ENCODE data around the gene DACH1. TPM values are rescaled to one million over a fixed set of nuclear protein-coding genes. Genes with fewer than 3 reads are reported as not detected.

DACH1 gene
- total and polyA plus RNA-seq, 12 donors: 3.6 to 20.0 (median 8.8) TPM

DNA sequence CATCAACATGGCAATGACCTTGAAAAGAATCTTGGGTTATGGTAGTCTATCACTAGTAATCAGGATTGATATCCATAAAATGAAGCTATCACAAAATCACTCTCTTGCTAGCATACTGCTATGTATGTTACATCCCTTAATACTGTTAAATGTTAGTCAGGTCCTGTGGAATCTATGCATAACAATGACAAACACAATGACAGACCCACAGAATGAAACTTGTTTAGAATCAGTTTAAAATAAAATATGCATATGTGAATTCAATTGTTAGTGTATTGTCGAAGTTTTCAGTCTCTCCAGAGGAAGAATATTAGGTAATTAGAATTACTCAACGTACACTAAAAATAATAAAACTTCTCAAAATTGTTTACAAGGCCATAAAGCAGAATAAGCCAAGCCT is 137.6 kb downstream of the DACH1 start:
- intact Hi-C loops (cut with DNase I): no loop called here
- WGBS, 4 donors: 82 to 97% (median 87%) methylated on average over 2 of the region's 2 CpGs

DNA sequence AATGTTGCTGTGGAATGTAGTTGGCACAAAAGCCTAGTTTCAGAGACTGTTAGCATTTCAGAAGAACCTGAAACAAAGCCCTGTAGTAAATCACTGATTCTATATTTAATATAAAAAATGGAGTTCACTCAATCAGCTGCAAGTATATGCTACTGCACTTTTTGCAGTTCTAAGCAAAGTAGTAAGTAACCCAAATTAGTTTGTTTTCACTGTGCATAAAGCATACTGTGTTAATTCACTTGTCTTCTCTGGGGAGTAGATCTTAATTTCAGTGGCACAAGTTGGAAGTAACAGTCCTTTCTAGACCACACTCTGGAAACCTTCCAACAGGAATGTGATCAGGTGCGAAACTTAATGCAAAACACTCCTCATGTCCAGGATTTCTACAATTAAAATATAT is 139.3 kb downstream of the DACH1 start:
- peaks cover 0 to 8% of the 10 kb centered on the region in 2 donors for H3K4me1 ChIP-seq (replicated peaks in 1 of 2)

More for the DNA sequence above, 137.6 kb downstream of the DACH1 start:
- TF ChIP-seq, protein P1, sequence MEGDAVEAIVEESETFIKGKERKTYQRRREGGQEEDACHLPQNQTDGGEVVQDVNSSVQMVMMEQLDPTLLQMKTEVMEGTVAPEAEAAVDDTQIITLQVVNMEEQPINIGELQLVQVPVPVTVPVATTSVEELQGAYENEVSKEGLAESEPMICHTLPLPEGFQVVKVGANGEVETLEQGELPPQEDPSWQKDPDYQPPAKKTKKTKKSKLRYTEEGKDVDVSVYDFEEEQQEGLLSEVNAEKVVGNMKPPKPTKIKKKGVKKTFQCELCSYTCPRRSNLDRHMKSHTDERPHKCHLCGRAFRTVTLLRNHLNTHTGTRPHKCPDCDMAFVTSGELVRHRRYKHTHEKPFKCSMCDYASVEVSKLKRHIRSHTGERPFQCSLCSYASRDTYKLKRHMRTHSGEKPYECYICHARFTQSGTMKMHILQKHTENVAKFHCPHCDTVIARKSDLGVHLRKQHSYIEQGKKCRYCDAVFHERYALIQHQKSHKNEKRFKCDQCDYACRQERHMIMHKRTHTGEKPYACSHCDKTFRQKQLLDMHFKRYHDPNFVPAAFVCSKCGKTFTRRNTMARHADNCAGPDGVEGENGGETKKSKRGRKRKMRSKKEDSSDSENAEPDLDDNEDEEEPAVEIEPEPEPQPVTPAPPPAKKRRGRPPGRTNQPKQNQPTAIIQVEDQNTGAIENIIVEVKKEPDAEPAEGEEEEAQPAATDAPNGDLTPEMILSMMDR (IDR thresholded peaks at IDR 0.05): no peak
- TF ChIP-seq POLR2A (IDR thresholded peaks at IDR 0.05): no peak
- Histone ChIP-seq H3K27me3 (no peaks in the 10 kb centered on the region), H3K9me3 (replicated peaks in 1 of 3) (no peaks in the 10 kb centered on the region), H3K4me1 (replicated peaks in 1 of 2) (peaks cover 0 to 8% of the 10 kb centered on the region in 2 donors), H3K36me3 (replicated peaks in 1 of 2) (no peaks in the 10 kb centered on the region), H3K27ac (no peak overlapping the region), H3K4me3 (no peak overlapping the region)
- no peak for DNase-seq

DNA sequence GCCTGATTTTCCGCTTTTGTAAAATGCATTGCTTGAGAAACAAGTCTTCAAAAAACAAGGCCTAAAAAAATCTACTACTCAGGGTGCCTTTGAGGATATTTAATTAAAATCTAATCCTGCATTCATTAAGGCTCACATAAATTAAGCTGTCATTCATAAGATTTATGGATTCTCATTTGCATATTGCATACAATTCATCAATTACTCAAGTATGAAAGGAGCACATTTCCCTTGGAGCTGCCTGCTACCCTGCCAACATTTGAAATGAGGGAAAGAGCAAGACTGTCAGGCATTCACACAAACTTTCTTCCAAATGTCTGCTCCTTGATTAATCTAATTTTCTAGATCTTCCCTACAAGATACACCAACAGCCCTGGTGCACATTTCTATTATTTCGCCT is 140.0 kb downstream of the DACH1 start:
- H3K27ac ChIP-seq: no peak overlapping the region
- H3K36me3 ChIP-seq (replicated peaks in 1 of 2): no peaks in the 10 kb centered on the region
- no peak for DNase-seq
- no peaks in the 10 kb centered on the region for H3K27me3 ChIP-seq
- no peak overlapping the region for H3K4me3 ChIP-seq
- H3K4me1 ChIP-seq (replicated peaks in 1 of 2): peaks cover 0 to 8% of the 10 kb centered on the region in 2 donors
- no peaks in the 10 kb centered on the region for H3K9me3 ChIP-seq (replicated peaks in 1 of 3)
- intact Hi-C loops (cut with DNase I): no loop called here
- TF ChIP-seq, protein P1 (IDR thresholded peaks at IDR 0.05): no peak
- TF ChIP-seq POLR2A (IDR thresholded peaks at IDR 0.05): no peak
- 91 to 99% (median 96%) methylated on average over 2 of the region's 2 CpGs for WGBS, 4 donors

More for the DNA sequence above, 139.3 kb downstream of the DACH1 start:
- H3K27me3 ChIP-seq: no peaks in the 10 kb centered on the region
- H3K9me3 ChIP-seq (replicated peaks in 1 of 3): no peaks in the 10 kb centered on the region
- intact Hi-C loops (cut with DNase I): no loop called here
- WGBS, 4 donors: 81 to 92% (median 91%) methylated on average over 1 of the region's 1 CpG
- no peak for DNase-seq
- TF ChIP-seq, protein P1 (IDR thresholded peaks at IDR 0.05): no peak
- no peak for TF ChIP-seq POLR2A (IDR thresholded peaks at IDR 0.05)
- no peak overlapping the region for H3K27ac ChIP-seq
- H3K4me3 ChIP-seq: no peak overlapping the region
- no peaks in the 10 kb centered on the region for H3K36me3 ChIP-seq (replicated peaks in 1 of 2)

DNA sequence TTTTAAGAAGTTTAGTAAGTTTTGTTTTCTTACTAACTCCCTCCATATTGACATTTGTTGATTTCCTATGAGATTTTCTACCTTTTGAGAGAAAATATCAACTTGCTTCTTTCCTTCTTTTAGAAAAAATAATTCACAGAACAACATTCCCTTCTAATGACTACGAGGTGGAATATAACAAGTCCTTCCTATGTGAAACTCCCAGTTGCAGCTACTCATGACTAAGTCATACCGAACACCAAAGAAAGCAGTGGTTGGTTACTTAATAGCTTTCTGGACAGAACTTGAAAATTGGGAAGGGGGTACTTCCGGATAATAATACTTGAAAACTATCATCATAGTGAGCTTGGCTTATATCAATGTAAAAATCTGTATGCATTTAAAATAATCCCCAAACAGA is 144.8 kb downstream of the DACH1 start:
- intact Hi-C loops (cut with DNase I): no loop called here
- no peak overlapping the region for H3K4me3 ChIP-seq
- no peaks in the 10 kb centered on the region for H3K9me3 ChIP-seq (replicated peaks in 1 of 3)
- WGBS, 4 donors: 80 to 91% (median 87%) methylated on average over 3 of the region's 3 CpGs
- H3K27me3 ChIP-seq: no peaks in the 10 kb centered on the region
- H3K27ac ChIP-seq: no peak overlapping the region
- H3K4me1 ChIP-seq (replicated peaks in 1 of 2): peaks cover 0 to under 1% of the 10 kb centered on the region in 2 donors
- no peak for TF ChIP-seq POLR2A (IDR thresholded peaks at IDR 0.05)
- TF ChIP-seq, protein P1 (IDR thresholded peaks at IDR 0.05): no peak
- H3K36me3 ChIP-seq (replicated peaks in 1 of 2): no peaks in the 10 kb centered on the region
- DNase-seq: no peak
